HepG2 (cell line): ENCODE data around the gene PROSER1.

Source experiments
- CTCF ChIP-seq: sonication (generic); formaldehyde crosslinking; IDR thresholded peaks from 2 replicates; pipeline ENCODE4 v1.5.0; 2020; ENCODE audit warnings: mild to moderate bottlenecking, missing genetic modification reagents, moderate library complexity
- FOXA1 ChIP-seq, 2 experiments: fragments of 450-650 bp in 1 of 2; sonication (generic) in 1 of 2; formaldehyde crosslinking in 1 of 2; IDR thresholded peaks; 2 replicates each; pipeline versions ENCODE4 v1.4.0 to v1.6.1; 2016 to 2020; ENCODE audit warnings: missing genetic modification reagents in 1 of 2
- HOMEZ ChIP-seq: IDR thresholded peaks from 2 replicates; pipeline ENCODE4 v1.6.1; 2016; ENCODE audit warnings: low read depth
- KDM1A ChIP-seq: IDR thresholded peaks from 2 replicates; pipeline ENCODE4 v1.6.1; 2016; ENCODE audit warnings: missing compliant biosample characterization
- NFIC ChIP-seq: IDR thresholded peaks from 2 replicates; pipeline ENCODE4 v1.6.1; 2012; ENCODE audit warnings: mild to moderate bottlenecking, low read length, inconsistent platforms
- POLR2A ChIP-seq, 2 experiments: IDR thresholded peaks; 2 replicates each; pipeline ENCODE4 v1.6.1; 2011; ENCODE audit warnings: low read depth in 2 of 2, low read length in 2 of 2, mild to moderate bottlenecking in 1 of 2, moderate library complexity in 1 of 2; ENCODE audit not compliant: insufficient read depth in 1 of 2
- TCF12 ChIP-seq, 2 experiments: fragments of 450-650 bp in 1 of 2; sonication (generic) in 1 of 2; formaldehyde crosslinking in 1 of 2; IDR thresholded peaks; 2 replicates each; pipeline versions ENCODE4 v1.6.1 to v1.8.0; 2017 to 2022; ENCODE audit warnings: antibody characterized with exemption in 1 of 2, mild to moderate bottlenecking in 1 of 2, missing genetic modification reagents in 1 of 2, moderate library complexity in 1 of 2
- ZBTB1 ChIP-seq: sonication (generic); formaldehyde crosslinking; IDR thresholded peaks from 2 replicates; pipeline ENCODE4 v1.4.0; 2020; ENCODE audit warnings: missing genetic modification reagents, borderline replicate concordance
- ZBTB21 ChIP-seq: sonication (generic); formaldehyde crosslinking; IDR thresholded peaks from 2 replicates; pipeline ENCODE4 v1.4.0; 2020; ENCODE audit warnings: missing genetic modification reagents
- ZNF512B ChIP-seq: sonication (generic); formaldehyde crosslinking; IDR thresholded peaks from 2 replicates; pipeline ENCODE4 v1.5.1; 2020; ENCODE audit warnings: missing genetic modification reagents, mild to moderate bottlenecking, borderline replicate concordance

- TF ChIP-seq NFIC (no peak), HOMEZ (CRISPR knock-in tag) (no peak), CTCF (CRISPR knock-in tag) (no peak), ZNF512B (CRISPR knock-in tag) (no peak), ZBTB21 (CRISPR knock-in tag) (no peak), ZBTB1 (CRISPR knock-in tag) (no peak), TCF12 (IDR thresholded peaks at IDR 0.05) (no peak), TCF12 (CRISPR knock-in tag; IDR thresholded peaks at IDR 0.05) (no peak), POLR2A (IDR thresholded peaks at IDR 0.05; ENCODE audit: insufficient read depth in 1 of 2, low read depth in 2 of 2, low read length in 2 of 2) (no peak), FOXA1 (IDR thresholded peaks at IDR 0.05) (no peak), FOXA1 (CRISPR knock-in tag; IDR thresholded peaks at IDR 0.05) (no peak), KDM1A (no peak)
These were observed 57.2 kb downstream of the PROSER1 start for GRCh38 chr13:38980750-38981078.
